Measurements from ENCODE around the gene MAPKAPK2.

Gene MAPKAPK2

DNA sequence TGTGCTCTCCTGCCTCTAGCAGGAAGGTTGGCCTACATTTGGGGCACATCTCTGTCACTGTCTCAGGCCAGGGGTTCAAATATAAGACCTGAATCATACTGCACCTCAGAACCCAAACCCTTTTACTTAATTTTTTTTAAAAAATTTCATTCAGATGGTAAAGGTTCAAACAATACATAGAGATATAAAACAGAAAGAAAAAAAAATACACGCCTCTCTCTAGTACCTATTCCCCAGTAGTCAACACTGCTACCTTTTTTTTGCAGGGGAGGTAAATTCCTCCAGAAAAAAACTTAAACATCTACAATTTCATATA lies 32.9 kb downstream of the MAPKAPK2 start:
- TF ChIP-seq, protein P1, sequence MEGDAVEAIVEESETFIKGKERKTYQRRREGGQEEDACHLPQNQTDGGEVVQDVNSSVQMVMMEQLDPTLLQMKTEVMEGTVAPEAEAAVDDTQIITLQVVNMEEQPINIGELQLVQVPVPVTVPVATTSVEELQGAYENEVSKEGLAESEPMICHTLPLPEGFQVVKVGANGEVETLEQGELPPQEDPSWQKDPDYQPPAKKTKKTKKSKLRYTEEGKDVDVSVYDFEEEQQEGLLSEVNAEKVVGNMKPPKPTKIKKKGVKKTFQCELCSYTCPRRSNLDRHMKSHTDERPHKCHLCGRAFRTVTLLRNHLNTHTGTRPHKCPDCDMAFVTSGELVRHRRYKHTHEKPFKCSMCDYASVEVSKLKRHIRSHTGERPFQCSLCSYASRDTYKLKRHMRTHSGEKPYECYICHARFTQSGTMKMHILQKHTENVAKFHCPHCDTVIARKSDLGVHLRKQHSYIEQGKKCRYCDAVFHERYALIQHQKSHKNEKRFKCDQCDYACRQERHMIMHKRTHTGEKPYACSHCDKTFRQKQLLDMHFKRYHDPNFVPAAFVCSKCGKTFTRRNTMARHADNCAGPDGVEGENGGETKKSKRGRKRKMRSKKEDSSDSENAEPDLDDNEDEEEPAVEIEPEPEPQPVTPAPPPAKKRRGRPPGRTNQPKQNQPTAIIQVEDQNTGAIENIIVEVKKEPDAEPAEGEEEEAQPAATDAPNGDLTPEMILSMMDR (conservative IDR thresholded peaks at IDR 0.05), result no peak
- no peak overlapping the region for H3K27ac ChIP-seq

DNA sequence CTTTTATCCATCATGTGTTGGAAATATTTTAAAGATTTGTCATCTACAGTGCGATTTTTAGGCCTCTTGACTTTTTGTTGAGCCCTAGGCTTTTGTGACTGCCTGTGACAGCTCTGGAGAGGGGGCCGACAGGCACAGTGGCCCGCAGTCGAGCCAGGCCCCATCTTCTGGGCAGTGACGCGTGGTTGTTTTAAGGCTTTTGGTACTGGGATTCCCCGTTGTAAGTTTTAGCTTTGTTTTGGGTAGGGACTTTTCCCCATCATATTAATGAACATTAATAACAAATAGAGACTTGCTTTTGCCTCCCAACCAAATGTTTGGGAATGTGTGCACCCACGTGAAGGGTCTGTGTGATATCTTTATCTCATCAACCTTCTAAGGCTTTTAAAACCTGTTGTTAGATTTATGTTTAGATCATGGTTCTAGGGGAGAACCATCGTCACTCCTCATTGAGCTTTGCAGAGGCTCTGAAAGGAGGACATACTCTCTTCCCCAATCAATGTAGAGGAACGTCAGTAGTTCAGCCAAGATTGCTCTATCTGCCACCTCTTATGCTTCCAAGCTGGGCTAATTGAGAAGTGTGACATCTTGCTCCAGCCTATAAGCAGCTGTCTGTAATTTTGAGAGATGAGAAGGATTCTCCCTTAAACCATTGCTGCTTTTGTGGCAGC lies 34.6 kb downstream of the MAPKAPK2 start:
- no peak overlapping the region for H3K27ac ChIP-seq
- TF ChIP-seq, protein P1 (conservative IDR thresholded peaks at IDR 0.05), result no peak

GRCh38 chr1:206721454-206721853 lies 36.7 kb downstream of the MAPKAPK2 start:
- no peak overlapping the region for H3K27ac ChIP-seq
- TF ChIP-seq, protein P1 (conservative IDR thresholded peaks at IDR 0.05), result no peak

- H3K27ac ChIP-seq, result no peak overlapping the region
- TF ChIP-seq, protein P1 (conservative IDR thresholded peaks at IDR 0.05), result no peak
Observed at GRCh38 chr1:206722751-206723461, 38.2 kb downstream of the MAPKAPK2 start.

- TF ChIP-seq, protein P1 (conservative IDR thresholded peaks at IDR 0.05), result no peak
Observed at GRCh38 chr1:206723462-206723804, 38.7 kb downstream of the MAPKAPK2 start.

DNA sequence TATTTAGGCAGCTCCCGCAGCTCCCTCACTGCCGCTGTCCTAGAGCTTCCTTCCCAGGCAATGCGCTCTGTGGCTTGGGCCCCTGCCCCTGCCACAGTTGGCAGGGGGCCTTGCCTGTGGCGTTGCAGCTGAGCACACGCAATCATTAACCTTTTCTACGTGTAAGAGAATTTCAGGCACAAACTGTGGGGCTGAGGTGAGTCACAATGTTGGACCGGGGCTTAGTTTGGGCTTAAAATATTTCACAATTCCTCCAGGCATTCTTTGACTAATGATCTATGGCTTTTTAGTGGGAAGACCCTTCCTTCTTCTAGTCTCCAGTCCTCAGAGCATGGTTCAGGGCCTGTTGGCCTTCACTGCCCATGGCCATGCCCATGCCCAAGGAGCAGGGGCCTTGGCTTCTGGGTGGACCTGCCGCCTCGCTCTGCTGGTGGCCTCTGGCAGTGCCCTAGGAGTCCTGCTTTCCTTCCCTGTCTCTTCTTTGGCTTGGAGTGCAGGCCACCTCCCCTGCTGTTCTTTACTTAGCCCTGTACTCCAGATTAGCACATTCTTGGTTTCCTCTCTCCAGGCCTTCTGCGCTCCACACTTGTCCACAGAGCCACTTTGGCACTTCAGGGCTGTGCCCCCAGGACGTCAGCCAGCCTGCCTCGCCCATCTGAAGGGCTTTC lies 39.2 kb downstream of the MAPKAPK2 start:
- TF ChIP-seq, protein P1 (conservative IDR thresholded peaks at IDR 0.05), result no peak
- H3K27ac ChIP-seq, result no peak overlapping the region

More at GRCh38 chr1:206723462-206723804, 38.7 kb downstream of the MAPKAPK2 start:
- no peak overlapping the region for H3K27ac ChIP-seq

GRCh38 chr1:206725109-206725963 lies 40.6 kb downstream of the MAPKAPK2 start:
- TF ChIP-seq, protein P1 (conservative IDR thresholded peaks at IDR 0.05), result no peak
- no peak overlapping the region for H3K27ac ChIP-seq
